Activated effector memory CD4-positive, alpha-beta T cell treated with Interleukin-2 at 50 U/mL for 16 hours (primary cell): Measurements from ENCODE around the gene NDUFS6.

ENCODE experiments used
- DNase-seq: peaks from one replicate; pipeline ENCODE4 v3.0.0-alpha.2; 2020

NDUFS6 gene

DNA sequence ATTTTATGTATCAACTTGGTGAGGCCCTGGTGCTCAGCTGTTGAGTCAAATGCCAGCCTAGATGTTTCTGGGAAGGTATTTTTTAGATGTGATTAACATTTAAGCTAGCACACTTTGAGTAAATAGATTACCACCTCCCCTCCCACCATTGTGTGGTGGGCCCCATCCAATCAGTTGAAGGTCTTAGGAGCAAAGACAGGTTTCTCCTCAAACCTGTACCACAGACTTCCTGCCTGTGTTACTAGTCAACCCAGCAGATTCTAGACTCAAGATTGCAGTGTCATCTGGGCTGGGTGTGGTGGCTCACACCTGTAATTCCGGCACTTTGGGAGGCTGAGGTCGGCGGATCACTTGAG is 35.3 kb upstream of the NDUFS6 start:
- DNase-seq, result no peak

DNA sequence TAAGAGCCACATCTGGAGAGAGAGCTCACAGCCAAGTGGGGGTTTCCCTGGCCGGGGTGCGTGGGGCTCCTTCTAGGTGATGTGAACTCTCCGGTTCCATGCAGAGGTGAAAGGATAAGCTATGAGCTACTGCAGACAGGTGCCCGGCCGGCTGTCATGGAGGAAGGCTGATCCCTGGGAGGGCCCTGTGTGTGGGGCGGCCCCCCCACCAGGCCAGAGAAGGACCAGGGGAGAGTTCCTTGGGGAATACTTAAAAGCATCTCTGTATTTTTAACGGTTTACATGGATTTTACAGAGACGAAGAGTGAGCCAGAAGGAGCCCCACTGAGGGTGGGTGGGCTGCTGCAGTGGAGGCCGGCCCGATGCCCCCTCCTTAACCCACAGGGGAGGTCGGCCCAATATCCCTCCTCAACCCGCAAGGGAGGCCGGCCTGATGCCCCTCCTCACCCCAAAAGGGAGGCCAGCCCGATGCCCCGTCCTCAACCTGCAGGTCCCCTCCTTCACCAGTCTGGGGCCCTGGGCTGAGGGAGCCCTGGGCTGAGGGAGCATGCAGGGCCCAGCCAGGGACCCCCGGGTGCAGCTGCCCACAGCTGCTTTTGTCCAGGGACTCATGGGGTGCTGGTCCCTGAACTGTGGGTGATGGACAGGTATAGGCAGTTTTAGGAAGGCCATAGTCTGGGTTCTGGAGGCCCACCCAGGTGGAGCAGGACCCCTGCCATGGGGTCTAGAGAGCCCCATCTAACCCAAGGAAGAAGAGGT is 33.5 kb upstream of the NDUFS6 start:
- no peak for DNase-seq

DNA sequence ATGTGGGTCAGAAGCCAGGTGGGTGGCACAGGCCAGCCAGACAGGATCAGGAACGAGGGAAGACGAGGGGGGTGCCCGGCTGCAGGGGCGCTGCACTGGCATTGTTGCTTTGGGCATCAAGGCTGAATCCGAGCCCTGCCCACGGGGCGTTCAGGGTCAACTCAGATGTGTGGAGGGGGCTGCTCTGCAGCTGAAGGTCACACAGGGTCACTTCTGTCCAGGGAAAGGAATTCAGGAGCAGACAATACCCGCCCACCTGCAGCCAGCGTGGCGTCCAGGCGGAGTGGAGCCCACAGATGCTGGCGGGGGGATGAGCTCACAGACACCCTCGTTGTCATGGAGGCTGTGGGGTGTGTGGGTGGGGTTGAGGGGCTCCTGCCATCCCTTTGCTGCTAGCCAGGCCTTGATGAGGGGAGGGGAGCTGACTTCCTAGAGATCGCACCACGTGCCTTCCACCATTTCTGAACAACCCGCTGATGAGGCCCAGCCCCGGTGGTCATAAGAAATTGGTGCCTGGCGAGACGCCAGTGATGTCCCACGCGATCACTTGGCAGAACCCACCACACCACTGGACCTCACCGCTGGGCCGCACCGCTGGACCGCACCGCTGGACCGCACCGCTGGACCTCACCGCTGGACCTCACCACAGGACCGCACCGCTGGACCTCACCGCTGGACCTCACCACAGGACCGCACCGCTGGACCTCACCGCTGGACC is 32.8 kb upstream of the NDUFS6 start:
- DNase-seq, result no peak

DNA sequence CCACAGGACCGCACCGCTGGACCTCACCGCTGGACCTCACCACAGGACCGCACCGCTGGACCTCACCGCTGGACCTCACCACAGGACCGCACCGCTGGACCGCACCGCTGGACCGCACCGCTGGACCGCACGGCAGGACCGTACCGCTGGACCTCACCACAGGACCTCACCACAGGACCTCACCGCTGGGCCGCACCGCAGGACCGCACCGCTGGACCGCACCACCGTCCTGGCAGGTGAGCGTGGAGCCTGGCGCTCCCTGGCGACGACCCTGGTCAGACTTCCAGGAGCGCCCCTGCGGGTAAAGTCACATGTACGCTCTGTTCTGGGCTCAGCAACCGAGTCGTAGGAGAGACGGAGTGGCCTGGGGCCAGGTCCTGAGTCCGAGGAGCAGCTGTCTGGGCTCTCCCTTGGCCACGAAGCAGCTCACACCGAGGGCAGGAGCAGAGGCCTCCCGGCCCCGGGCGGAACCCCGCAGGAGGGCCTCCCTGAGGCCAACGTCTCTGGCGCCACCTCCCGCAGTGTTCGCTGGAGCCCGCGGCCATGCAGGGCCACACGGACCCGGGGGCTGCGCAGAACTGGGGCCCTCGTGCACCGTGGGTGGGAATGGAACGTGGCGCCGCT is 32.1 kb upstream of the NDUFS6 start:
- DNase-seq, result no peak

DNA sequence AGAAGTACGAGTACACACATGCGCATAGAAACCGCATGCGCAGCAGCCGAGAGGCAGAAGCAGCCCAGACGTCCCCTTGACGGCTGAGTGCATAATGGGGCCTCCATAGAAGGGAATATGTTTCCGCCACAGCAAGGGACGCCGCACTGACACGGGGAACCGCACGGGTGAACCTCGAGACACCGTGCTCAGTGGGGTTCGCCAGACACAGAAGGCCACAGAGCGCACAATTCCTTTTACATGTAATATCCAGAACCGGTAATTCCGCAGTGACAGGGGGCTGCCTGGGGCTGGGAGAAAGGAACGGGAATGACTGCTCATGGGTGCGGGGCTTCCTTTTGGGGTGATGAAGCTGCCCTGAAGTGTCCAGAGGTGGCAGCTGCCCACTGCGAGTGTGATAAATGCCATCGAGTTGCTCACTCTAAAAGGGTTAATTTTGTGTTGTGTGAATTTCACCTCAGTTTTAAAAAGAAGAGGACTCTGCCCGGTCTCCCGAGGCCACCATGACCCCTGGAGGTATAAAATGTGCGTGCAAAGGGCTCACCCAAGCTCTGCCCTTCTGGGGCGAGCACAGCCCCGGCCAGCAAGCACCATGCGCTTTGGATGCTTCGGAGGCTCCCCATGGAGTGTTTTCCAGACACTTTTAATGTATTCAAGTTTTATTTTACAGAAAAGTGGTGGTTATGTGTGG is 31.3 kb upstream of the NDUFS6 start:
- DNase-seq, result no peak

DNA sequence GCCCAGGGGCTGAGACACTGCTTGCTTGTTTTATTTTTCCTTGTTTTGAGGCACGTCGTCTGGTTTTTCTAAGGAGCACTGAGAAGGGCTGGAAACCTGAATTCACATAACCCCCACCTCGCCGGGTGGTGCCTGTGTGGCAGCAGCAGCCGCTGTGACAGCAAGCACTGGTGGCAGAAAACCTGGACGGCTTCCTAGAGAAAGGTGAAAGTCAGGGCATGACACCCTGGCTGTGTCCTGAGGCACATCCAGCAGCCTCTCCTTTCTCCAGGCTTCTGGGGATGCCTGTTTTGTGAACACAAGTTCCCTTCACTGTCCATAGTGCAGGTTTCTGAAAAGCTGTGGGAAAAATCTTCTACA is 30.8 kb upstream of the NDUFS6 start:
- DNase-seq, result no peak

DNA sequence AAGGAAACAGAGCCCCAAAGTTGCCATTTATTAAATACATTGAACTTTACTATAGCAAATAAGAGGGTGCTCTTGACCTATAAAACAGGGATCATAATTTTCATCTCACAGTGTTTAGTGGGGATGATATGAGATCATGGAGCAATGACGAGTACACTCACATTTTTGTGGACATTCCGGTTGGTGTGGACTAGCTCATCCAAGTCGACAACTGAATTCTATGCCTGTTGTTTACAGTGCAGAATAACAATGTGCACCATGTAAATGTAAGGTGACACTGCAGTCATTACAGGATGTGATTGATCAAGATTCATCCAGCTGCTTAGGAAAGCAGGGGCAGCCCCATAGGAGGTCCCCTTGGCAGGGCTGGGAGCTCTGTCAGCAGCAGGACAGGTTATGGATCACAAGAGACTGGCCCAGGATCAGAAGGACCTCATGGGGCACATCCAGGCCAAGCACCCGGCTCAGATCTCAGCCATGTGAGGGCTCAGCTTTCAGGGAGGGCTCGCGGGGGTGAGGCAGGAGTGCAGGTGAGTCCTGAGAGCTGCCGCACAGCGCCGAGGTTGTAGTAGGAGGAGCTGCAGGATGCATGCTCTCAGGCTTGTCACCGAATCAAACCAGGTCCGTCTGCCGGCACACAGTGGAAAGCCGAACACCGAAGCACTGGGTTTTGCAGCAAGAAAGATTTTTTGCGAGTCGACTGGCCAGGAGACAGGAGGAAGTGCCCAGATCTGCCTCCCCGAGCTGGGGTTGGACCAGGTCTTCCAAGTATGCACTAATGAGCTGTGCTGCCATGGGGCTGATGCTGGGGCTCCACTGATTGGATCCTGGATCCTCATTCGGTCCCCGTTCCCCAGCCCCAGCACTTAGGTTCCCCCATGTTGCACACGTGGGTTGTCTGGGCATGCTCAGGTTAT is 29.8 kb upstream of the NDUFS6 start:
- DNase-seq, result no peak

DNA sequence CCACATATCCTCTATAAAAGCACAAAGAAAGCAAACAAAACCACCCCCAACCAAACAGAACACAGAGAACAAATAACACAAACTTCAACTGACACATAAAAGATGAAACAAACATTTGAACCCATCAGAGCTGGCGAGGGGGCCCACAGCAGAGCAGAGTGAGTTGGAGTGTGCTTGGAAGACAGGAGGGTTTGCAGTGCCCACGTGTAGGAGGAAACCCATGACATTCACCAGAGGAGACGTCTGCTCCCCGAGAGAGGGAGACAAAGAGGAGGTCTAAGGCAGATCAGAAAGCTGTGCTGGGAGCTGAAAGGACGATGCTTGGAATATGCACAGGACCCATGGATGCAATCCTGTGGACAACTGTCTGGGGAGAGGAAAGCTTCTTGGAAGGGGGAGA is 28.6 kb upstream of the NDUFS6 start:
- DNase-seq, result no peak

DNA sequence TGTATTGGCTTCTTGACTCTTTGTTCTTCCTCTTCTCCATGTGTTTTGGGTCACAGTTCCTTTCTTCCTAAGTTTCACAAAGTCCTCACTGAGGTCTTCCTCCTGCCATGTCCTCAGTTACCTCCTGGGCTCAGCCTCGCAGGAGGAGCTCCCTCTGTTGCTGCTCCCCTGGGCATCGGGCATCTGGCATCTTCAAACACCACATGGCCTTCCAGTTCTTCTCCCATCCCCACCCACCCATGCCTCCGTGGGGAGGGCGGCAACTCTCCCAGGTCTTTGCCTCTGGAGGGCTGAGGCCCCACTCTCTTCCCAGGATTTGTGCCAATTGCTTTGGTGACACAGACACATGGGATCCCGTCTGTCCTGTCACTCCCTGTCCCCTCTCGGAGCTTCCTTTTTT is 24.4 kb upstream of the NDUFS6 start:
- DNase-seq, result no peak

DNA sequence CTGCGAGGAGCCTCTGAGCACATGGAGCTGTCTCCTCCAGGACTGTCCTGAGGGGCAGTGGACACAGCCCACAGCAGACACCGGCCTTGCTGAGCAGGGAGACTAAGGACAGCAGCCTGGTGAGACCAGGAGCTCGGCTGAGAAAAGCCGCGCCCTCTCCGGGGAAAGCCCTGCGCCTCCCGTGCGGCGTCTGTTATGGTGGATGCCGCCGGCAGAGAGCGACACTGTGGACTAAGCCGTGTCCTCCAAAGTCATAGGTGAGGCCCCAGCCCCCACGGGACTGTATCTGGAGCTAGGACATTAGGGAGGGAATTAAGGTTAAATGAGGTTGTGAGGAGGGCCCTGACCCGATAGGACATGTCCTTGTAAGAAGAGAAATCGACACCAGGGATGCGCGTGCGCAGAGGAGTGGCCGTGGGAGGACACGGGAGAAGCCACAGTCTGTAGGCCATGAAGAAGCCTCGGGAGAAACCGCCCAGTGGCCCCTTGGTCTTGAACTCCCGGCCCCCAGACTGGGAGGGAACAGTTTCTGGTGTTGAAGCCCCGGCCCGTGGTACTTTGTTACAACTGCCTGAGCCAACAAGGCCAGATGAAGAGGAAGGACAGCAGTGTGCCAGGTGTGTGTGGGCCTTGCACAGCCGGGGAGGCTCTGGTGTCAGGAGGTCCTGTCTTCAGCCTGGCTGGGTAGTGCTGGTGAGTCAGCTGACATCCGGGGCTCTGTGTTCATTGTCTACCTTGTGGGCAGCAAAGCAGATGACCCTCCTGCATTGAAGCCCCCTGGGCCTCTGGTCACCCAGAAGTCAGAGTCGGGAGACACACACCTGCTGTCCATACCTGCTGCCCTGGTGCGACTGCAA is 23.7 kb upstream of the NDUFS6 start:
- no peak for DNase-seq

DNA sequence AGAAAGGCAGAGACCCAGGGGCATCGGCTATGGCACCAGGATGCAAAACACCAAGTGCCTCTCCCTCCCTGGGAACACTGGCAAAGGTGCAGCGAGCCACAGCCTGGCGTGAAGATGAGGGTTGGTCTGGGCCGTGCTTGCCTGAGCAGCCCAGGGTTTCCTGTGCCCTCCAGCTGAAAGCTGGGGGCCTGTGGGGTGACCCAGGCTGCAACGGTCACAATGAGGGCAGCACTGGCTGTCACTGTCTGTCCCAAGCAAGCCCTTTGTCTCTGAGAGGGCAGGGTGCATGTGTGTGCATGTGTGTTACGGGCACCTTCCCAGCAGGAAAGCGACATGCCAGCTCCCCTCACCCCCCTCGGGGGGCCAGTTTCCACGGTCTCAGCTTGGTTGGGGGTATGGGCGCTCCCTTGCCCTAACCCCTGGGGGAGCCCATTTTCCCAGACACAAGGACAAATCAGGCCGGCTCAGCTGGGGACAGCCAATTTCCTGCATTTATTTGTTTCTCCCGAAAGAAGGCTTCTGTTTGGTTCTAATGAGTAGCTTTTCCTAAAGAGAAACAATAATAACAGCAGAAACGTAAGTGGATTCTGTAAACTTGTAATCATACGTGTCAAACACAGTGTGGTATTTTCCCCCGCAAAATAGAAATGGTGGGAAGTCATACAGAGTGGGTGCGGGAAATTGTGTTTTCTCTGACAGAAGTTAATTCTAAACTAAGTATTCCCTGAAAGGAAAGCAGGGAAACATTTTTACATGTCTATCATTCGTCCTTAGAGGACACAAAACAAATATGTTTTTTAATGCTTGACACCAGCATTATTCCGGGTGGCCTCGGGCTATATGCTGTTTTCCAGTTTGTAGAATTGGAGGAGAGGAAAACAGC is 22.8 kb upstream of the NDUFS6 start:
- DNase-seq, result no peak

DNA sequence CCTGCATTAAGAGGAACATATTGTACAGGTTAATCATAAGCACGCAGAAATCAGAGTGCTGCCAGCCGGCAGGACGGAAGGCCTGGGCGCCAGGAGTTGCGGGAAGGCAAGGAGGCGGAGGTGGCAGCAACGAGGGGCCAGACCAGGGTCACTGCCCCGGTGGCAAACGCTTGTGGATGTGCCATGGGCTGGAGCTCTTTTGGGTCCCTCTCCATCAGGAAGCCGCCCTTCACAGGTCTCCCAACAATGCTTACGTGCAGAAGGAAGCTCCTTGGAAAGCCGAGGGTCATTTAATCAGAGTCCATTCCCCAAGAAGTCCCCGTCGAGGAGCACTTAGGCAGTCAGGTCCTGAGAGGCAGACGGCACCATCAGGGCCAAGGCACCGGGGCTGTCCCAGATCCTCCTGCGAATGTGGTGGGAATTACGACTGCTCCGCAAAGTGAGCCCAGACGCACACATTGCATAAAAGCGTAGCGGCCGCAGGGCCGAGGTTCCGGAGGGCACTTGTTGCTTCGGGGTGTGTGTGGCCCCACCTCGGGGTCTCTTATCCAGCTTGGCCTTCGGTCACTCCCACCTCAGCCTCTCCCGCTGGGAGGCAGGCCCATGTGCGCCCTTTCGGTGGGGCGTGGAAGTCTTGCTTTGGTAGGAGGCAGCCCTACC is 22.1 kb upstream of the NDUFS6 start:
- DNase-seq, result no peak

DNA sequence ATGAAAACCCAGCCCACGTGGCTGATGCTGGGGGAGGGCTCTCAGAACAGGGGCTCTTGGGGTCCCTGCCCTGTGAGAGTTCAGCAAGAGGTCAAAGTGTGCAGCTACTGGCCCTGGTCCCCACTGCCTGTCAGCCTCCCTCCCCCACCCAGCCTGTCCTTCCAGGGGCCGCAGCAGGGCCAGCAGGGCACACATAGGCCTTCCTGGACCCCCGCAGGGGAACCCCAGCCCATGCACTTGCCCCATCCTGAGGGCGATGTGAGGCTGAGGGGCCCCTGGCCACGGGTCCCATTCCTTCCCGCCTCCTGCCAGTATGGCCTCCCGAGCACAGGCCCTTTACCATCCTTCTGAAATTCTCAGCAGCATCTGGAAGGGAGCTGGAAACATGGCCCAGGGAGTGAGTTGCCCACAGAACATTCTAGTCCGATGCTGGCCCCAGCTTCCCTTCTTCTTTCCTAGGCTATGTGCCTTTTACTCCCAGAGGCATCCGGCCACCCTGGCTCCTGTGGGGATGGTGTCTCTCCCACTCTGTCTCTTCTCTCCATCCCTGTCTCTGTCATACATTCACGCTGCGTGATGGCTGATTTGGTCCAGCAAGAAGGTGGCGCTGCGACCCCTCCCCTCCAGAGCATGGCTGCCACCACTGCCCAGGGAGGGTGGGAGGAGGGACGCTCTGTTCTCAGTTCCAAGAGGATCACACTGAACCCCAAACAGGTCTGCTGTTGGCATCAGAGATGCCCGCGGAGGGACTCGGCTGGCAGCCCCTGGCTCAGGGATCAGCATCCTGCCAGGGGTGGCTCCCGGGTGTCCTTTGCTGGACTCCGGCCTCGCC is 21.2 kb upstream of the NDUFS6 start:
- DNase-seq, result no peak

DNA sequence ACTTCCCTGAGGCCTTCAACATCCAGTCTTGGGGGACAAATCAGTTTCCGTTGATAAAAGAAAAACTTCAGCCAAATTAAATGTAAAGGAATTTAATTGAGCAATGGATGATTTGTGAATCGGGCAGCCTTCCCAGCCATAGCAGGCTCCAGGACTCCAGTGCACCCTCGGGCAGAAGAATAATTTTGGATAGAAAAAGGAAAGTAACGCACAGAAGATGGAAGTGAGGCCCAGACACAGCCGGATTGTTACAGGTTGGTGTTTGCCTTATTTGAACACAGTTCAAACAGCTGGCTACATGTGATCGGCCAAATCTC is 20.6 kb upstream of the NDUFS6 start:
- no peak for DNase-seq

DNA sequence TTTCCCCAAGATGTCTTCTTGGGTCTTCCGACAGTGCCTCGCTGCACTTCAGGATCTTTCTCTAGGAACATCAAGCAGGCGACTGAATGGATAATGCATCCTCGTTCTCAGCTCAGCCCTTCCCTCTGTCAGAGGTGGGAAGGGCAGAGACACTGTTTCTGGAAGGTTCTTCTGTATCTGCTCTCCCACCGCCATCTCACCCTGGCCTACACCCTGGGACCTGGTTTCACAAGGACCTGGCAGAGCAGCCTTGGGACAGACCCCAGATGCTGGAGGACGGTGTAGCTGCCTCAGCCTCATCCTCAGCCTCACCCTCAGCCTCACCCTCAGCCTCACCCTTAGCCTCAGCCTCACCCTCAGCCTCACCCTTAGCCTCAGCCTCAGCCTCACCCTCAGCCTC is 20.1 kb upstream of the NDUFS6 start:
- no peak for DNase-seq

DNA sequence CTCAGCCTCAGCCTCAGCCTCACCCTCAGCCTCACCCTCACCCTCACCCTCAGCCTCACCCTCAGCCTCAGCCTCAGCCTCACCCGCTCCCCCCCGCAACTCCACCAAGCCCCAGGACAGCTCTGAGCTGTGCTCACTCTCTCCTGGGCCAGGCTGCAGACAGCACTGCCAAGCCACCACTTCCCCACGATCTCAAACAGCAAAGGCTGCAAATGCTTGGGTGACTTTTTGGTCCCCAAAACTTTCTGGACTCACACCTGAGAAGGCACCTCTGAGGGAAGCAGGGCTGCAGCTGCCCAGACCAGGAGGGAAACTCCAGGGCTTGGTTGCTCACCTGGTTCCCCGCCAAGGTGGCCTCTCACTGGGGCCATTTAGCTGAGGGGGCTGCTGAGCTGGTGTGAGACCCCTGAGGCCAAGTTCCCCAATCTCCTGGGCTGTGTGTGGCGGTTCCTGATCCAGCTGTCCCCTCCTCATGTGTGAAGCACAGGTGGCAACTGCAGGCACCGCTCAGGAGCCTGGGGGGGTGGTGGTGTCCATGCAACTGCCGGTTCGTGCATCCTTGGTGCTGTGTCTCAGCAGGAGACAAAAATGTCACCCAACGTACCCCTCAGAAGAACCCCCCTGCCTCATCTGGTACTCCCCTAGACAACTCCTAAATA is 19.4 kb upstream of the NDUFS6 start:
- DNase-seq, result no peak

DNA sequence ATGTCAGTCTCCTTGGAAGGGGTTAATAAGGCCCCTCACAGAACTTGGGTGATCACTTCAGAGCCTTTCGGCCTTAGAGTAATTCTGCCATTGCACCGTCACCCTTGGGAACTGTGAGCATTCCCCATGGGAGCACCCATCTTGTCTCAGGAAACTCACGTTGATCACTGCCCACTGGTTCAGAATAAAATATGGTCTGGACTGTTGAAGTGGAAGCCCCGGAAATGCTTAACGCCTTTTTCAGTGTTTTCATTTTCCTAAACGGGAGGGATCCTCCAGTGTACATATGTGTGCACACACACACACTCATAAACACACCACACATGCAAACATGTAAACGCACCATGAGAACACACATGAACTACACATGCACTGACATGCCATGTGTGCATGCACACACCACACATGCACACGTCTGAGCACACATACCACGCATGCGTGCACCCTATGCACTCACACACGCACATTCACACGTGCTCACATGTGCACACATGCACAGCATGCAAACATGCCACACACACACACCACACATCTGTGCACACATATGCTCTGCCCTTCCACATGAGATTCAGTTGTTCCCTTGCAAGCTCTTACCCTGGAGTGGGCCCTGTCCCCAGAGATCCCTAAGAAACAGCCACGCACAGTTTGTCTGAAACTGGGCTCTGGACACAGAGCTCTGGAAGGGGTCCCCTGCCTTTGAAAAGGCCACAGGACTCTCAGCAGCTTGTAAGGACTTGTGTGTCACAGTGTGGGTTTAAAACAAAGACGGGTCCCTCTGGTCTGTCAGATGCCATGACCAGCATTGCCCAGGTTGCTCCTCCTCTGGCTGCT is 18.6 kb upstream of the NDUFS6 start:
- no peak for DNase-seq

DNA sequence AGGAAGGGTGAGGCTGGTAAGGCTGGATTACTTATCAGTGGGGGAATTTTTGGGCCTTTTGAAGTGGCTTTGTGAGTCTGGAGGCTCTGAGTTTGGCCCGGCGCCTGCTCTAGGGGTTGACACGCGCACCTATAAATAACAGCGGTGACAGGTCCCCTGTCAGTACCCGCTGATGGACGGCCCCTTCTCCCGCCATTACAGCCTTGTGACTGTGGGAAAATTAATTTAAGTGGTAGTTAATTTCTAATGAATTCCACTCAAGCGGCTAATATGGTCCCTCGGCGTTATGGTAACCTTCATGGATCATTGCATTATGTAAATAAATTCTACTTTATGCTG is 18.0 kb upstream of the NDUFS6 start:
- DNase-seq, result no peak
